Gastrocnemius medialis (tissue), 4 donors: Measurements from ENCODE around the gene SAC3D1. TPM values are rescaled to one million over a fixed set of nuclear protein-coding genes. Genes with fewer than 3 reads are reported as not detected.
A peak's percentile ranks its signal among the peaks of the same experiment; 100 is the strongest.

Source experiments
- ATAC-seq, 2 donors: fragments of 150-250 bp; one replicate each; pipeline ENCODE4 v1.9.1; 2016
- DNase-seq, 2 donors: peaks; one replicate each; pipeline ENCODE4 v3.0.0-alpha.2; 2019
- H3K27ac ChIP-seq, 4 donors: fragments of 200-600 bp; sonication (generic); 1 replicate in 1 of 4; 2 replicates in 3 of 4; pipeline ENCODE4 v1.5.1; 2016 to 2018; ENCODE audit warnings: mild to moderate bottlenecking in 2 of 4, moderate library complexity in 1 of 4
- H3K27me3 ChIP-seq, 3 donors: fragments of 200-600 bp; sonication (generic) in 2 of 3; 1 replicate in 1 of 3; 2 replicates in 2 of 3; pipeline versions ENCODE4 v1.5.1 to v1.6.0; 2016 to 2019; ENCODE audit warnings: mild to moderate bottlenecking in 1 of 3, moderate library complexity in 1 of 3
- H3K36me3 ChIP-seq, 2 donors: fragments of 200-600 bp; sonication (generic) in 1 of 2; one replicate each; pipeline ENCODE4 v1.5.1; 2017 to 2018
- H3K4me1 ChIP-seq, 2 donors: fragments of 200-600 bp; sonication (generic) in 1 of 2; one replicate each; pipeline ENCODE4 v1.5.1; 2016 to 2017; ENCODE audit warnings: mild to moderate bottlenecking in 2 of 2
- H3K4me3 ChIP-seq, 4 donors: fragments of 200-600 bp; sonication (generic) in 3 of 4; 1 replicate in 1 of 4; 2 replicates in 3 of 4; pipeline ENCODE4 v1.5.1; 2016 to 2019; ENCODE audit warnings: mild to moderate bottlenecking in 2 of 4
- H3K9me3 ChIP-seq, 3 donors: fragments of 200-600 bp; sonication (generic) in 2 of 3; 1 replicate in 1 of 3; 2 replicates in 2 of 3; pipeline ENCODE4 v1.5.1; 2016 to 2019
- CTCF ChIP-seq, 5 experiments: fragments of 450-650 bp in 3 of 5; fragments of 200-600 bp in 2 of 5; sonication (generic) in 2 of 5; IDR thresholded peaks in 4 of 5; conservative IDR thresholded peaks in 1 of 5; 1 replicate in 4 of 5; 2 replicates in 1 of 5; pipeline ENCODE4 v1.5.1; 2016 to 2019; ENCODE audit warnings: antibody characterized with exemption in 5 of 5, mild to moderate bottlenecking in 3 of 5, moderate library complexity in 3 of 5
- POLR2A ChIP-seq, 2 donors: fragments of 450-650 bp; IDR thresholded peaks; one replicate each; pipeline ENCODE4 v1.6.1; 2017; ENCODE audit warnings: antibody characterized with exemption in 2 of 2, mild to moderate bottlenecking in 2 of 2, moderate library complexity in 2 of 2
- in situ Hi-C, 4 donors: fragments of 200-750 bp; cut with MboI; loops; one replicate each; pipeline versions ENCODE4 v1.15.0 to v1.8.0; 2017; ENCODE audit warnings: low sequenced_read_pairs in 4 of 4
- intact Hi-C: fragments of 100-400 bp; cut with DNase I; formaldehyde crosslinking; loops from one replicate; pipeline ENCODE4 v1.15.1; 2023; ENCODE audit warnings: low total_unique reads
- total RNA-seq, 4 donors: library from RNA; depleted of rRNA; stranded (reverse); fragments of >200 nt; gene quantifications; one replicate each; pipeline versions ENCODE4 v1.1.0 to v1.2.3, GENCODE V29; 2016

Gene SAC3D1
- total RNA-seq, 4 donors from 2014 or later = 9.0 to 27.2 (median 14.4) TPM

GRCh38 chr11:65013888-65014725, 26.9 kb upstream of the SAC3D1 start, which contains the start of gene ARL2:
Gene ARL2 (plus strand): TSS chr11:65014160. CDS start chr11:65014208, 48 bp downstream.
- peak within 1 kb of the TSS; percentile 95 to 100 (median 97) for H3K27ac ChIP-seq
- TF ChIP-seq CTCF (IDR thresholded peaks at IDR 0.05 in 4 of 5, conservative IDR thresholded peaks at IDR 0.05 in 1 of 5) (peak; percentile 76 to 94 (median 90)), POLR2A (IDR thresholded peaks at IDR 0.05) (peak; percentile 28 to 54)
- intact Hi-C loops (loop anchor here (1.0 to 5.0 kb wide), 9 partner anchors 13 to 903 kb away; partner anchors contain the start of genes ATG2A, C11orf68, CAPN1 and CDCA5), in situ Hi-C loops (no loop called here)
- peak within 1 kb of the TSS; percentile 78 to 99 (median 87) for H3K4me3 ChIP-seq
- peak; percentile 95 for ATAC-seq
- peak; percentile 79 to 88 for DNase-seq
- no peaks in the 10 kb centered on the region for H3K9me3 ChIP-seq
- no peaks in the 10 kb centered on the region for H3K27me3 ChIP-seq
- peaks cover 0 to 13% of the 10 kb centered on the region in 2 donors for H3K36me3 ChIP-seq
- peaks cover 14 to 18% of the 10 kb centered on the region in 2 donors for H3K4me1 ChIP-seq

GRCh38 chr11:65014726-65015227, 26.2 kb upstream of the SAC3D1 start:
- intact Hi-C loops = loop anchor here (1.0 to 5.0 kb wide), 8 partner anchors 13 to 903 kb away; partner anchors contain the start of genes ATG2A, C11orf68, CAPN1 and DRAP1
- Histone ChIP-seq H3K9me3 (no peaks in the 10 kb centered on the region), H3K4me1 (peaks cover 14 to 18% of the 10 kb centered on the region in 2 donors), H3K4me3 (peak overlapping the region; percentile 78 to 99 (median 87)), H3K27me3 (no peaks in the 10 kb centered on the region), H3K27ac (peak overlapping the region; percentile 95 to 100 (median 97)), H3K36me3 (peaks cover 0 to 19% of the 10 kb centered on the region in 2 donors)
- in situ Hi-C loops = no loop called here
- TF ChIP-seq CTCF (IDR thresholded peaks at IDR 0.05 in 4 of 5, conservative IDR thresholded peaks at IDR 0.05 in 1 of 5) (no peak), POLR2A (IDR thresholded peaks at IDR 0.05) (no peak)
- ATAC-seq (peak; percentile 18 to 26), DNase-seq (peak; percentile 8 to 42)

GRCh38 chr11:65016705-65017104, 24.3 kb upstream of the SAC3D1 start:
- Histone ChIP-seq H3K4me1 (peaks cover 14 to 18% of the 10 kb centered on the region in 2 donors), H3K36me3 (peaks cover 0 to 38% of the 10 kb centered on the region in 2 donors), H3K27me3 (no peaks in the 10 kb centered on the region), H3K4me3 (no peak overlapping the region), H3K9me3 (no peaks in the 10 kb centered on the region), H3K27ac (no peak overlapping the region)
- in situ Hi-C loops (no loop called here), intact Hi-C loops (no loop called here)
- DNase-seq (no peak), ATAC-seq (no peak)
- TF ChIP-seq CTCF (IDR thresholded peaks at IDR 0.05 in 4 of 5, conservative IDR thresholded peaks at IDR 0.05 in 1 of 5) (no peak), POLR2A (IDR thresholded peaks at IDR 0.05) (no peak)

GRCh38 chr11:65017937-65018336, 23.1 kb upstream of the SAC3D1 start:
- ATAC-seq = no peak
- H3K4me3 ChIP-seq = no peak overlapping the region
- no peaks in the 10 kb centered on the region for H3K9me3 ChIP-seq
- H3K36me3 ChIP-seq = peaks cover 0 to 45% of the 10 kb centered on the region in 2 donors
- peaks cover 14 to 18% of the 10 kb centered on the region in 2 donors for H3K4me1 ChIP-seq
- intact Hi-C loops (no loop called here), in situ Hi-C loops (no loop called here)
- DNase-seq = no peak
- no peak for TF ChIP-seq POLR2A (IDR thresholded peaks at IDR 0.05)
- TF ChIP-seq CTCF (IDR thresholded peaks at IDR 0.05 in 4 of 5, conservative IDR thresholded peaks at IDR 0.05 in 1 of 5) = no peak
- H3K27me3 ChIP-seq = no peaks in the 10 kb centered on the region
- H3K27ac ChIP-seq = no peak overlapping the region
